NCI-H2196 treated with DMSO at 0.1 percent for 48 hours (cell line): ENCODE measurements around the gene KRT77.
"Not testable (repeated sequence)": the region's sequence is repeated elsewhere in the genome, so short reads cannot be mapped to it uniquely, and the experiment has no call there.

Experiments used
- DNase-seq: peaks from one replicate; lab custom pipeline; 2025; ENCODE audit not compliant: unreplicated experiment; lab: John Stamatoyannopoulos, UW

Gene KRT77

DNA sequence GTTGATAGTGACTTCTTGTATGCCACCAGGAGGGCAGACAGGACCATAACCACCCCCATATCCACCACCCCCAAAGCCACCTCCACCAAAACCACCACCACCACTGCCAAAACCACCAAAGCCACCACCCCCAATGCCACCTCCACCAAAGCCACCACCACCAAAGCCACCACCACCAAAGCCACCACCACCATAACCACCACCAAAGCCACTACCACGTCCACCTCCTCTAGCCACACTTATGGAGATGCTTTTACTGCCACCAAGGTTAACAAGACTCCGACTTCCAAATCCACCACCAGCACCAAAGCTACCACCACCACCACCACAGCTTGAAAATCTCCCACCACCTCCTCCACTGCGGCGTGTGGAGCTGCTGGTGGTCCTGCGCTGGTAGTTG lies 23.4 kb downstream of the KRT77 start:
- DNase-seq, result no peak

DNA sequence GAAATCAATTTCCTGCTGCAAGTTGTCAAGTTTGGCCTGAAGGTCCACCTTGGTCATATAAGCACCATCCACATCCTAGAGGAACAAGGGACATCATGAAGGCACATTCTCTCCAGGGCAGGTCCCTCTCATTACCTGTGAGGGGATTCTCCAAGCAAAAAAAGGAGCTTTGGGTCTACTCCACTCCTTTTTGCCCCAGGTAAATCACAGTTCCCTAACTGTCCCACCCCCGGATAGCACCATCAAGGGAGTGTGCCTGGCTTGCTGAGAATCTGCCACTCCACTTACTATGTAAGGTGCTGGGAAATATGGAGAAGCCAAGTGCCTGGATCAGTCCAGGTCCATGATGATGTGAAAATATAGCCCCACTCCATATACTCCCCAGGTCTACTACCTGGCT lies 25.7 kb downstream of the KRT77 start:
- no peak for DNase-seq

DNA sequence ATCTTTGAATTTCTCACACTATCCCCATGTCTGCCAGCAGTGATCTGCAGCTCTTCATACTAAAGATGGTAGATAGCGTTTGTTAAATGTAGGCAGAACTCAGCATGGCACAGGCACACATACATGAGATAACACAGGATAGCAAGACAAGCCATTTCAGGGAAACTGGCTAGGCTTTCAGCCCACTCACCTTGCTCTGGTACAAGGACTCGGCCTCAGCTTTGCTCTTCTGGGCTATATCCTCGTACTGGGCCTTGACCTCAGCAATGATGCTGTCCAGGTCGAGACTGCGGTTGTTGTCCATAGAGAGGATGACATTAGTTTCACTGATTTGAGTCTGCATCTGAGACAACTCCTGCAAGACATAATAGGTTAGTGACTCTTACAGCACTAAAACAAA lies 26.2 kb downstream of the KRT77 start:
- no peak for DNase-seq

DNA sequence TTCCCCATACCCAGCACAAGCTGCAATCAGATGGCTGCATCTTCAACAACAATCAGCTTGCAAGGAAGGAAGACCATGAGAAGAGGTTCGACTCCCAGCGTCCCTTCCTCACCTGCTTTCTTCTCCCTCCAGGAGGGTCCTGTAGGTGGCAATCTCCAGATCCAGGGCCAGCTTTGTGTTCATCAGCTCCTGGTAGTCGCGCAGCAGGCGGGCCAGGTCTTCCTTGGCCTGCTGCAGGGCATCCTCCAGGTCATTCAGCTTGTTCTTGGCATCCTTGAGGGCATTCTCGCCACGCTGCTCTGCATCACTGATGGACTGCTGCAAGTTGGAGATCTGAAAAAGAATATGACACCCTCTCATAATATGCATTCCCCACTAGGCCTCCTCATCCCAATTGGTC lies 27.2 kb downstream of the KRT77 start:
- DNase-seq, result no peak

DNA sequence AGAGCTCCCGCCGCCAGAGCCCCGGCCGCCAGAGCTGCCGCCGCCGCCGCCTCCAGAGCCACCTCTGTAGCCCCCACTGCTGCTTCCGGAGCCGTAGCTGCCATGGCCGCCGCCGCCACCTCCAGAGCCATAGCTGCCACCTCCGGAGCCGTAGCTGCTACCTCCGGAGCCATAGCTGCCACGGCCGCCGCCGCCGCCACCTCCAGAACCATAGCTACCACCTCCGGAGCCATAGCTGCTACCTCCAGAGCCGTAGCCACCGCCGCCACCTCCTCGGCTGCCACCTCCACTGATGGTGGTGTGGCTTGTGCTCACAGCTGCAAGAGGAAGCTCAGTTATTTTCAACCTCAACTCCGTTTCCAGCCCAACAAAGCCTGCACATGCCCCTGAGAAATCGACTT lies 28.0 kb downstream of the KRT77 start:
- no peak for DNase-seq

DNA sequence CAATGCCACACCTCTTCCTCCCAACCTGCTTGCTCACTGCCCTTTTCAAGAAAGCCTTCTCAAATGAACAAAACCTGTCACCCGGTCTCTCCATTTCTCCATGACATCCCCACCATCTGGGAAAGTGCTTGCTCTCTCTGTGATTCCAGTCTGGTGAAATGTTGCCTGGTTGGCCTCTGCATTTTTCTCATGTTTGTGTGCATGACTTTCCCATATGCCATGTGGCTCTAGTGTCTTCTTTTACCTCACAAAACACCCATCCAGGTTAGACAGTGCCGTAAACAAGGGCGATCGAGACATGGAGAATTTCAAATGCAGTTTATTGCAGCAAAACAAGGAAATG lies 28.9 kb downstream of the KRT77 start:
- DNase-seq, result no peak

DNA sequence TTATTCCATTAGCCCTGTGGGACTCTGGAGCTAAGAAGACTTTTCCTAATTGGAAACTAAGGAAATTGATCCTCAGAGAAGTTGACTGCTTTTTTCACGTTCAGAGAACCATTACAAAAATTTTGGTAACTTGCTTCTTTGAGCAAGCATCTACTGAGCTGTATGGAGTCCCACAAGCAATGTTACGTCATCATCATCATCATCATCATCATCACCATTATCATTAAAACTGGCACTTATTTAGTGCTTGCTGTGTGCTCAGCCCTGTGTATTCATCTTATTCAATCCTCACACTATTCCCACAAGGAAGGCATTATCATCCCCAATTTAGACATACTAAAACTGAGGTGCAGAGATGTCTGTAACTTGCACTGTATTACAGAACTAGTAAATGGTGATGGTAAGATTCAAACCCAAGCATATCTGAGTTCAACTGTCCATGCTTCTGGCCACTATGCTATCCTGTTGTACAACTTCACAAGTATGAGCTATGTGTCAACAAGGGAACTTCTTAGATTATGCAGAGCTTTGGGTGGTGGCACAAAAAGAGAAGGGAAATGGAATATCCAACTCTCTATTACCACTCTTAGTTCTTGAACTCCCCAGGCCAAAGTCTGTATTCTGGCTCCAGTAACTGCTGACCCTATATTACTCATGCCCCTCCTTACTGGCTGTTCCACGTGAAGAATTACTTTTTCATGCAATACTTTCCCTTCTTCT lies 29.5 kb downstream of the KRT77 start:
- no peak for DNase-seq

DNA sequence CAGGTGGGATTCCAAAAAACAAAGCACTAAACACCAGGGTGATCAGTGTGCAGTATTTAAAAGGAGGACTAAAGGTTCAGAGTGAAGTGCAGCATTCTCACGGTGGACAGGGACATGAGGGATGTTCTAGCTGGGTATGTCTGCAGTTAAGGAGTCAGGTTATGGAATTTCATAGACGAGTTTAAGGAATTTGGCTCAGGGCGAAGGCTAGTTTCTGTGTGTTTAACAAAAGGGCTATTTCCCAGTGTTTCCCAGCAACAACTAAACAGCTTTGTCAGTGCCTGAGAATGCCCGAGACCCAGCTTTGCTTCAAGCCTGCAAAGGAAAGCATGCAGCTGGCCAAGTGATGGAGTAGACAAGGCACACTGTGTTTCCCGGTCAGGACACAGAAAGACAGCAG lies 30.1 kb downstream of the KRT77 start:
- no peak for DNase-seq

DNA sequence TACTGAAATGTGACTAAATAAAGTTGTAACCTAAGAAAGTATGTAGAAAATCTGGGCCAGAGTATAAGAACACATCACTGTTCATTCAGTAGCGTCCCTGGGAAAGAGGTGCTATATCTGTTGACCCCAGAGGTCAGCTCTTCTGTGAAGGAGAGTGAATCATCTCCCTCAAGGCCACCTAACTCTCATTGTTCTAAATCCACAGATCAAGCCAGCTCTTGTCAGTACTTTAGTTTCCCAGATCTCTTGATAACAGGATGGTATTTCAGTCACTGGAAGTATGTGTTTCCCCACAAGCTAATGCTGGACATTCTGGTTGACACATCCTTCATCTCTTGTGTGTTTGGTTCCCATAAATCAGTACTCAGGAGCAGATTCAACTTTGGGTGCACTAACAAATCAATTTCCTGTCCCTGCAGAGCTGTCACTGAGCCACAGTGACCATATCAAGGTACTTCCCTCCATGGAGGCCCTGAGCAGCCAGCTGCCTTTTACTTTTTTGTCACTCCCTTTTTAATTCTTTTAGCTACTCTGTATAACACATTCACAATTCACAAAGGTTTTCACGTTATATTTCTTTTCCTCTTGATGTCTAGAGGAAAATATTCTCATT lies 30.9 kb downstream of the KRT77 start:
- no peak for DNase-seq

DNA sequence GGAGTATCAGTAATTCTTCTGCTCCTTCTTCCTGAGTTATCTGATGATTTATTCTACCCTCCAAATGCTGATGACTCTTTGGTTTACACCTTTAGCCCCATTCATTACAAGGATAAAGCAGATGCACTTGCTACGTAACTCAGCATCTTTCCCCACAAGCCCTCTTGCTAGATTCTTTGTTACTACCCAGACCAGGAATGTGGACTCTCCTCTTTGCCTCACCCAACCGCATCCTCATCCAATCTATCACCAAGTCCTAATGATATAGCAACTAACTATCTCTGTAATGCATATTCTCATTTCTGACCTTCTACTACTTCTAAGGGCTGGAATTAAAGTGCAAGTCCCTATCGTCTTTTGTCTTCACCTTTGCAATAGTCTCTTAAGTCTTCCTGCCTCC lies 32.4 kb downstream of the KRT77 start:
- no peak for DNase-seq

DNA sequence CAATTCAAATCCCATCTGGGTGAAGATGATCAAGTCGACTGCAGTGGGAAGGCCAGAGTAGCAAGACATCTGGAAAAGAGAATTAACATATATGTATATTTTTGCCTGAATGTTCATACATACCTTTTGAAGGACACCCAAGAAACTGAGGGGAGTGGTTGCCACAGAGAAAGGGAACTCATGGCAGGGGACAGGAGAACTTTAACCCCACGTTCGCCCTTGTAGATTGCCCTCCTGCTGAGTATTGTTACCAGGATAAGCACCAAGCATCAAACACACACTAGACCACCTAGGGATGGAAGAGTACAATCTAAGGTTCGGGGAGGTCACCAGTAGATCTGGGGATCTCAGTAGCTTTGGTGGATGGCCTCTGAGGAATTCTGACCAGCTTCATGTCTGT lies 32.8 kb downstream of the KRT77 start:
- DNase-seq, result no peak

DNA sequence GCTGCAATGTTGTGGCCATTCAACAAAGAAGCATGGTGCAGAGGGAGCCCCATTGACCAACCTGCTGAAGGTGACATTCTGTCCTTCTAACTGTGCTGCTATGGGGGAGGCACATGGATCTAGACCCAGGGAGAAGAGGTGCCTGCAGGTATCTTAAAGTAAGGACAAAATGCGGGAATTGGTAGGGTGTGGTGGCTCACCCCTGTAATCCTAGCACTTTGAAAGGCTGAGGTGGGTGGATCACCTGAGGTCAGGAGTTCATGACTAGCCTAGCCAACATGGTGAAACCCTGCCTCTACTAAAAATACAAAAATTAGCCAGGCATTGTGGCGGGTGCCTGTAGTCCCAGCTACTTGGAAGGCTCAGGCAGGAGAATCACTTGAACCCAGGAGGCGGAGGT lies 33.4 kb downstream of the KRT77 start:
- DNase-seq, result not testable (repeated sequence)

DNA sequence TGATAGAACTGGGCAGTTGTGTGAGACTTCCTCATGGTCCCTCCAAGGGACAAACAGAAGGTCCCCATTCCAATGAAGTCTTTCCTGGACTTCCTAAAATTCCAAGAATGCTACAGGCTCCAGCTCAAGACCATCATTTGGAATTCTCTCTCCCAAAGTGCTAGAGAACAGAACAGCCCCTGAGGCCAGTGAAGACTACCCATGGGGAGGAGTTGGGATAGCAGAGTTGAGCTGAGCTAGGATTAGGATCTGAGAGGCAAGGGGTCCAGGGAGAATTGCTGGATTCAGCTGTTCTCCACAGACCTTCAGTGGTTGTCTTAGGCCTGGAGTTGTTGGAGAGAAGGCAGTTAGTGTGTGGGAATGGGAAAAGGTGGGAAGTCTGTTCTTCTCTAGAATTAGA lies 33.9 kb downstream of the KRT77 start:
- DNase-seq, result no peak

DNA sequence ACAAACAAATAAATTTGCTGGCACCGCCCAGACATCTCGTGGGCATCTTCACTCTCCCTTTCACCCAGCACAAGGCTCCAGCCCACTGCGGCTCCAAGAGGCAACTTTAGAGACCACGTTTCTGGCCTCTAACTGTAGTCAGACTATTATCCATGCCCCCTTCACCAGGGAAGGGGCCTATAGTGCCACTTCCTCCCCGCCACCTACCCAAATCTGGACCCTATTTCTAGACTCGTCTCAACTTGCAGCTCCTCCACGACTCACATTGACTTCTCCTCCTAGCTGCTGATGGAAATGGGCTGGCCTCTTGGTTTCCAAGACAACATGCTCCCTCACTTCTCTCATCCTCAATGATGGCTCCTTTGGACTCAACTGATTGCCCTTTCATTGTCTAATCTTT lies 35.4 kb downstream of the KRT77 start:
- DNase-seq, result no peak

DNA sequence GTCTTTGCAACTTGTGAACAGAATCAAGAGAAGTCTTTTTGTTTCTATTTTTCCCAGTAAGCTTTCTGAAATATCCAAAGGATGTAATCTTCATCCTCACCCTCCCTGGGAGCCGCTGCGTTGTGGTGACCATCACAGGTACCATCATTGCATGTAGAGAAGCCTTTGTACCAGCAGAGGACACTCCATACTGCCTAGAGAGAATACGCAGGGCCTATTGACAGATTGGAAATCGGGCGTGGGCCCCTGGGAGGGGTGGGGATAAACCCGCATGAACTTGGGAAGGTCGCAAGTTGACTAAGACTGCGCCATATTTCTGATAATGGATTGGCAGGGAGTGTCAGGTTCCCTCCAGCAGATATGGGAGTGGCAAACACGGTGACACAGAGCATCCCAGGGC lies 35.8 kb downstream of the KRT77 start:
- no peak for DNase-seq

DNA sequence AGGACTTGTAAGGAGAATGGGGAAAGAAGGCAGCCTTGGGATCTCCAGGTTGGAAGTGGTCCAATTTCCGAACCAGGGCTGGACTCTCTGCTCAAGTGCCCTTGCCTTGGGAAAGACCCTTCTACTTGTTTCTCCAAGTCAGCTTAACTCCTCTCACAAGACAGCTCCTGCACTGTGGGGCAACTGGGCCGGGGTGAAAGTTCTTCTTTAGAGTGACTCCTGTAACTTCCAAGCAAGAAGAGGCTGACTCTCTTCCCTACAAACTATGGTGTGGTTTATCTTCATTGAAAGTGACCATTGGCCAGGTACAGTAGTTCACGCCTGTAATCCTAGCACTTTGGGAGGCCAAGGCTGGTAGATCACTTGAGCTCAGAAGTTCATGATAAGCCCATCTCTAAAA lies 36.9 kb downstream of the KRT77 start:
- no peak for DNase-seq

DNA sequence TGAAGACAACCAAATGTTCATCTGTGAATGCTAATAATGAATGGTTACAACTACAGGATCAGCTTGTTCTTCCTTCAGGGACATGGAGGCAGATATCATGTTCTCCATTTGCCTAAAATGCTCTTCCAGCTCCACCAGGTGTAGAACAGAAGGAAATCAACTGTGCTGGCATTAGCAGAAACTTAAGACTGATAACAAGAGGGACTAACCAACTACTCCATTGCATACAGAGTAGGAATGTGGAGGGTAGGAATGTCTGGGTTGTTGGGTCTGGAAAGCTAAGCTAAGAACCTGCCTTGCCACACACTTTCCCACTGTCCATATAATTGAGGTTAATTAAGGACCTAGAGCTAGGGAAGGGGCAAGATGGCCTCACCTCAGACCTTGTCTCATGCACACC lies 39.9 kb downstream of the KRT77 start:
- DNase-seq, result no peak

DNA sequence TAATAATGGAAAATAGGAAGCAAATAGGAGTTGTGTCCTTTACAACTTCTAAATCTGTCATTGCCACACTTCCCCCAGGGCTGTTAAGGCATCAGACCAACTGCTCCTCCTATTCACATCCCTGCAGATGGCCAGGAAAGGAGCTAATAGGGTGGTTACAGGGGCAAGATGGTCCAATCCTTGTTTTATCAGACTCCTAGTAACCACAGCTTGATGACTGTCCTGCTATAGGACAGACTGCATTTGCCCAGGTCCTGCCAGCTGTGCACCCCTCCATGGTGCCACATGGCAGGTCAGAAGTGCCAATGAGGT lies 40.5 kb downstream of the KRT77 start:
- no peak for DNase-seq

DNA sequence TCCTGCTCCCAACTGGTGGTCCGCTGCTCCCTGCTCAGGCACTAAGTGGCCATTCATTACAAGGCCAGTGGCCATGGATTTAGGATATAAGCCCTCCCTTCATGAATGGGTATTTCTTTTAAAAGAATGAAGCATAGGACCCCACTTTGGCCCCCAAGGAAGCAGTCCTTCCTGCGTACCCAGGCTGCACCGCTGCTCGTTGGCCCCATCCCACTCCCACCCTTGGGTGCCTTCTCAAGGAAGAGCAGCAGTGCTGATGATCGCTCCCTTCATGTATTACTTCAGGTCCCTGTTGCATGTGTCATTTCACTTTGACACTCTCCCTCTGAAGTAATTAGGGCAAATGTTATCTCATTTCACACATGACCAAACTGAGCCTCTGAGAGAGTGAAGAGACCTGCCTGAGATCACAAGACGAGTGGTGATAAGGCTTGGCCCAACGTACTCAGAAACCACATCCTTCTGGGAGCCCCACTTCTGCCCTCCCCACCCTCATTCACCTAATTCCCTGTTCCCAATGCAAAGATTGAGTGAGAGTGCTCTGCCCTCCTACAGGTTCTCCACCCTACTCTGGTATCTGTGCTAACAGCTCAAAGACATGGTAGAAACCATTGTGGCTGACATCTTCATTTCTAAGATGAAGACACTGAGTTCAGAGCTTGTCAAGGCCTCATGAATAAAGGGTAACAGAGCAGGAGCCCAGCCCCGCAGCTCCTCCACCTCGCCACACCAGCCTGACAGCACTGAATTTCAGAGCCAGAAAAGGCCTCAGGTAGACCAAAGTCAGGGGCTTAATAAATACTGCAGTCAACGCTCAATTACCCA lies 41.0 kb downstream of the KRT77 start:
- DNase-seq, result no peak

DNA sequence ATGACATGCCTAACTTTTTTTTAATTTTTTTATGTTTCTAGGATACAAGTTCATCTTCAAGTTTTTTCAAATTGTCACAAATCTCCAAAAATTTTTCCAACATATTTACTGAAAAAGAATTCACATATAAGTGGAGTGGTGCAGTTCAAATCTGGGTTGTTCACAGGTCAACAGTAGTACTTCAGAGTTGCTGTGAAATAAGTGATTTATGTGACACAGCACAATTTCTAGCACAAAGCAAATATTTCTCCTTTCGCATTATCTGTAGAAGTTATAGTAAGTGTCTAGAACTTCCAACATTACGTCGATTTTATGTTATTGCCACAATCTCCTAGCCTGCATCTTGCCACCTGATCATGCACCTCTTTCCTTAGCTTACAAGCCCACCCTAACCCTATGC lies 41.7 kb downstream of the KRT77 start:
- no peak for DNase-seq

DNA sequence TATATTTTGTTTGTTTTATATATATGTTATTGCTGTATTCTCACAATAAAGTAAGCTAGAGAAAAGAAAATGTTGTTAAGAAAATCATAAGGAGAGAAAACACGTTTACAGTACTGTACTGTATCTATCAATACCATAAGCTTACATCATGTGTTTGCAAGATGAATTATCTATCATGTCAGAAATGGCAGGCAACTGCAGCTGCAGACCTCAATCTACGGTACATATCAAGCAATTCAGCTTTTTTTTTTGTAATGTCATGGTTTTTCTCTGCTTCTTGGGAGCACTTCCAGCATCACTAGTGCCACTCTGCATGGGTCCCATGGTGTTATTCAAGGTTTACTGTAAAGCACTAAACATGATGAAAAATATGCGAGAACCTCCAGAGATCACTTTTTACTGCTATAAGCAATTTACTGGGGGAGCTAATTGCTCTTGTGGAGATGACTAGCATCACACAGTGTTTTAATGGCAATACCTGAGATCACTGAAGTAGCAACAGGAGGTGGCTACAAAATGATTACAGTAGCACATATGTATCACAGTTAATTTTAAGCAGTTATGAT lies 42.3 kb downstream of the KRT77 start:
- no peak for DNase-seq

DNA sequence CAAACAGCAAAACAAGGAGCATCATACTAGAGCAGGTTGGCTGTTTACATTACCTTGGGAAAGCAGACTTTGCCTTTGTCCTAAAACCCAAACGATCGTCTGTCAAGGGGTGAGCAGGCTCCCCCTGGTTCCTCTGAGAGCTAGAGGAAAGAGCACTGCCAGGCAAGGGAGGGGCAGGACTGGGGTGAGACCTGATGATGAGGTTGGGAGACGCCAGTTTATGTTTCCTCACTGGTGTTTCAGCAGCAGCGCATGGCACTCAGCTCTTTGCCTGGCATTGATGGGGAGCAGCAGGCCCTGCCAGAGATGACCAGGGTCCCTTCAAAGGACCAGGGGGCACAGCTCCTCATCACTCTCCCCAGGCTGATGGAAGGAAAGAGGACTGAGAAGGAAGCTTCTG lies 43.4 kb downstream of the KRT77 start:
- DNase-seq, result no peak
